K562 (cell line): ENCODE data around the gene MYOM1. TPM values are rescaled to one million over a fixed set of nuclear protein-coding genes. Genes with fewer than 3 reads are reported as not detected.

Source experiments
- ARID4B ChIP-seq: sonication (generic); formaldehyde crosslinking; IDR thresholded peaks from 2 replicates; pipeline ENCODE4 v1.8.0; 2022; ENCODE audit warnings: mild to moderate bottlenecking, missing genetic modification reagents
- ATF4 ChIP-seq: fragments of 450-650 bp; formaldehyde crosslinking; IDR thresholded peaks from 2 replicates; pipeline ENCODE4 v1.4.0; 2022; ENCODE audit warnings: mild to moderate bottlenecking, moderate library complexity
- BDP1 ChIP-seq: IDR thresholded peaks from 3 replicates; pipeline ENCODE4 v1.6.1; 2011; ENCODE audit not compliant: insufficient read length, insufficient read depth
- ETV6 ChIP-seq, 3 experiments: fragments of 150-350 bp in 1 of 3; sonication (generic) in 1 of 3; formaldehyde crosslinking in 1 of 3; IDR thresholded peaks; 2 replicates each; pipeline versions ENCODE4 v1.6.1 to v1.8.0; 2014 to 2022; ENCODE audit warnings: borderline replicate concordance in 2 of 3, low read depth in 2 of 3, antibody characterized with exemption in 1 of 3, low read length in 1 of 3, mild to moderate bottlenecking in 1 of 3, missing genetic modification reagents in 1 of 3
- IFI16 ChIP-seq: fragments of 250-450 bp; sonication (Bioruptor Pico); IDR thresholded peaks from 2 replicates; pipeline ENCODE4 v2.1.2; 2022; ENCODE audit warnings: mild to moderate bottlenecking, inconsistent platforms
- KLF6 ChIP-seq: fragments of 250-450 bp; sonication (Bioruptor Pico); IDR thresholded peaks from 2 replicates; pipeline ENCODE4 v1.4.0; 2020; ENCODE audit warnings: mild to moderate bottlenecking, moderate library complexity, borderline replicate concordance
- LARP7 ChIP-seq: fragments of 450-650 bp; IDR thresholded peaks from 2 replicates; pipeline ENCODE4 v1.6.1; 2016
- MCM2 ChIP-seq: fragments of 450-650 bp; IDR thresholded peaks from 2 replicates; pipeline ENCODE4 v1.6.1; 2017; ENCODE audit warnings: low read depth, mild to moderate bottlenecking
- MCM5 ChIP-seq: fragments of 450-650 bp; IDR thresholded peaks from 2 replicates; pipeline ENCODE4 v1.6.1; 2016; ENCODE audit warnings: low read depth
- RCOR1 ChIP-seq, 2 experiments: IDR thresholded peaks; 2 replicates each; pipeline ENCODE4 v1.6.1; 2012; ENCODE audit warnings: low read depth in 2 of 2, low read length in 2 of 2, borderline replicate concordance in 1 of 2, improper control_type of control experiment in 1 of 2
- SETDB1 ChIP-seq: IDR thresholded peaks from one replicate; pipeline ENCODE4 v1.6.1; 2012; ENCODE audit warnings: low read length, control low read depth, inconsistent platforms
- SIRT6 ChIP-seq: IDR thresholded peaks from one replicate; pipeline ENCODE4 v1.6.1; 2012; ENCODE audit warnings: low read depth, mild to moderate bottlenecking, control low read depth, inconsistent platforms, low read length, moderate library complexity
- TBP ChIP-seq: optimal IDR thresholded peaks from 2 replicates; pipeline ENCODE3; 2011; ENCODE audit warnings: low read depth, low read length, improper control_type of control experiment
- TFE3 ChIP-seq: fragments of 450-650 bp; formaldehyde crosslinking; IDR thresholded peaks from 2 replicates; pipeline ENCODE4 v1.4.0; 2020; ENCODE audit warnings: mild to moderate bottlenecking, mixed read lengths
- THRAP3 ChIP-seq: fragments of 450-650 bp; IDR thresholded peaks from 2 replicates; pipeline ENCODE4 v1.6.1; 2016; ENCODE audit warnings: mild to moderate bottlenecking, inconsistent platforms, borderline replicate concordance
- XRCC5 ChIP-seq: fragments of 200-400 bp; formaldehyde crosslinking; IDR thresholded peaks from 2 replicates; pipeline ENCODE4 v1.6.1; 2017; ENCODE audit warnings: low read depth, mild to moderate bottlenecking, low read length
- polyA plus RNA-seq, 8 experiments: library from polyadenylated mRNA; depleted of rRNA in 4 of 8; stranded (reverse) in 5 of 8; unstranded in 3 of 8; fragments of >200 nt; fragmentation: Nextera tagmentation in 2 of 8; fragmentation: Illumina TruSeq in 1 of 8; extraction: Ambion mirVana in 2 of 8; extraction: Trizol in 1 of 8; gene quantifications; 2 replicates each; pipeline versions ENCODE4 v1.2.1 to v1.2.3, GENCODE V29; 2011 to 2014; ENCODE audit warnings: inconsistent platforms in 1 of 8, missing spikeins in 1 of 8
- total RNA-seq, 7 experiments: library from RNA; depleted of rRNA in 6 of 7; stranded (reverse); fragments of >200 nt in 6 of 7; fragmentation: Illumina TruSeq in 2 of 7; extraction: Trizol in 2 of 7; gene quantifications; 2 replicates each; pipeline versions ENCODE4 v1.2.1 to v1.2.3, GENCODE V29; 2011 to 2021; ENCODE audit warnings: low replicate concordance in 1 of 7
- TF ChIP-seq, protein P1 (sequence below), 2 experiments: fragments of 450-650 bp; IDR thresholded peaks; 2 replicates each; pipeline ENCODE4 v1.6.1; 2016
- TF ChIP-seq, protein P2 (sequence below): fragments of 250-450 bp; sonication (Bioruptor Pico); IDR thresholded peaks from 2 replicates; pipeline ENCODE4 v1.8.0; 2021; ENCODE audit warnings: mild to moderate bottlenecking, moderate library complexity

The MYOM1 gene
- total and polyA plus RNA-seq, 9 of the 15 experiments (the other 6 are each of a cell fraction or from before 2014, with no cell fraction given), result 0.01 to 0.62 (median 0.25) TPM

DNA sequence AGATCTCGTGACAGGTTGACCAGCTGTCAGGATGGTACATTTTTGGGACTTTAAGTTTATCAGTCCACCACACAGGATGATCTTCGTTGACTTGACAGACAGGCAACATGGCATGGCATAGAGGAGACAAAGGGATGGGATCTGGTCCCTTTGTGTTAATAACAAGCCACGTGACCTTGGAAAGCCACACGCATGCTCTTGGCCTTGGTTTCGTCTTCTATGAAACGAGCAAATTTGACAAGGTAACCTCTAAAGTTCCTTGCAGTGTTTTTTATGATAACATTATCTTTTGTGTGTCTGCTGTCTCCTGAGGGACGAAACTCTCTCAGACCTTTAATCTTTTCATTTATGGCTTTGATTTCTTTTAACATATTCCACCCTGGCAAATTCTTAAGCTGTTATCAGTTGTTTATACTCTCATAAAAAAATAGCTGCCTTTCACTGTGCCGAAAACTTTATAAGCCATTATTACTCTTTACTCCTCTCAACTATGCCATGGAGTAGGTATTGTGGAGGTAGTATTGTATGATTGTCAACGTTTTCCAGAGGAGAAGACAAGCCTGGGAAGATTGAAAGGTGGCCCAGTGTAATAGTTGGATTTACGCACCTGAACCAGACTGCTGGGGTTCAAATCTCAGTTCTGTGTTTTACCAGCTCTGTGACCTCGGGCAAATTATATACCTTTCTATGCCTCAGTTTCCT, 81.3 kb downstream of the MYOM1 start (continued):
- no peak for TF ChIP-seq ETV6 (IDR thresholded peaks at IDR 0.05; ENCODE audit: borderline replicate concordance in 1 of 2, low read depth in 2 of 2, low read length in 1 of 2)
- TF ChIP-seq ETV6 (CRISPR knock-in tag; IDR thresholded peaks at IDR 0.05; ENCODE audit: borderline replicate concordance), result no peak
- TF ChIP-seq XRCC5, result no peak
- no peak for TF ChIP-seq TBP
- TF ChIP-seq SIRT6, result no peak
- TF ChIP-seq RCOR1 (IDR thresholded peaks at IDR 0.05; ENCODE audit: borderline replicate concordance in 1 of 2, low read depth in 2 of 2, low read length in 2 of 2), result peak in 1 of 2 experiments; percentile 76; a peak in 2 of 4 replicates
- TF ChIP-seq KLF6 (CRISPR knock-in tag), result no peak
- TF ChIP-seq MCM5, result no peak
- TF ChIP-seq, protein P1, sequence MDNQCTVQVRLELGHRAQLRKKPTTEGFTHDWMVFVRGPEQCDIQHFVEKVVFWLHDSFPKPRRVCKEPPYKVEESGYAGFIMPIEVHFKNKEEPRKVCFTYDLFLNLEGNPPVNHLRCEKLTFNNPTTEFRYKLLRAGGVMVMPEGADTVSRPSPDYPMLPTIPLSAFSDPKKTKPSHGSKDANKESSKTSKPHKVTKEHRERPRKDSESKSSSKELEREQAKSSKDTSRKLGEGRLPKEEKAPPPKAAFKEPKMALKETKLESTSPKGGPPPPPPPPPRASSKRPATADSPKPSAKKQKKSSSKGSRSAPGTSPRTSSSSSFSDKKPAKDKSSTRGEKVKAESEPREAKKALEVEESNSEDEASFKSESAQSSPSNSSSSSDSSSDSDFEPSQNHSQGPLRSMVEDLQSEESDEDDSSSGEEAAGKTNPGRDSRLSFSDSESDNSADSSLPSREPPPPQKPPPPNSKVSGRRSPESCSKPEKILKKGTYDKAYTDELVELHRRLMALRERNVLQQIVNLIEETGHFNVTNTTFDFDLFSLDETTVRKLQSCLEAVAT (IDR thresholded peaks at IDR 0.05), result no peak
- TF ChIP-seq, protein P2, sequence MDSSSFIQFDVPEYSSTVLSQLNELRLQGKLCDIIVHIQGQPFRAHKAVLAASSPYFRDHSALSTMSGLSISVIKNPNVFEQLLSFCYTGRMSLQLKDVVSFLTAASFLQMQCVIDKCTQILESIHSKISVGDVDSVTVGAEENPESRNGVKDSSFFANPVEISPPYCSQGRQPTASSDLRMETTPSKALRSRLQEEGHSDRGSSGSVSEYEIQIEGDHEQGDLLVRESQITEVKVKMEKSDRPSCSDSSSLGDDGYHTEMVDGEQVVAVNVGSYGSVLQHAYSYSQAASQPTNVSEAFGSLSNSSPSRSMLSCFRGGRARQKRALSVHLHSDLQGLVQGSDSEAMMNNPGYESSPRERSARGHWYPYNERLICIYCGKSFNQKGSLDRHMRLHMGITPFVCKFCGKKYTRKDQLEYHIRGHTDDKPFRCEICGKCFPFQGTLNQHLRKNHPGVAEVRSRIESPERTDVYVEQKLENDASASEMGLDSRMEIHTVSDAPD, result no peak
- TF ChIP-seq SETDB1, result no peak
- TF ChIP-seq ARID4B, result no peak
- no peak for TF ChIP-seq THRAP3
- TF ChIP-seq MCM2, result no peak
- no peak for TF ChIP-seq LARP7
- TF ChIP-seq IFI16 (CRISPR knock-in tag), result no peak
- no peak for TF ChIP-seq BDP1
- no peak for TF ChIP-seq ATF4 (CRISPR knock-in tag)
- TF ChIP-seq TFE3 (CRISPR knock-in tag), result peak; percentile 82
